GM21423 (cell line): ENCODE results near the gene SIPA1L3.
"Not testable (repeated sequence)": the region's sequence is repeated elsewhere in the genome, so short reads cannot be mapped to it uniquely, and the experiment has no call there.

Experiments
- ATAC-seq: cut with Tn5 transposase; IDR thresholded peaks from one replicate; pipeline ENCODE4 v1.9.1; 2021; ENCODE audit warnings: mild to moderate bottlenecking, moderate library complexity; ENCODE audit not compliant: unreplicated experiment

Gene SIPA1L3, protein sequence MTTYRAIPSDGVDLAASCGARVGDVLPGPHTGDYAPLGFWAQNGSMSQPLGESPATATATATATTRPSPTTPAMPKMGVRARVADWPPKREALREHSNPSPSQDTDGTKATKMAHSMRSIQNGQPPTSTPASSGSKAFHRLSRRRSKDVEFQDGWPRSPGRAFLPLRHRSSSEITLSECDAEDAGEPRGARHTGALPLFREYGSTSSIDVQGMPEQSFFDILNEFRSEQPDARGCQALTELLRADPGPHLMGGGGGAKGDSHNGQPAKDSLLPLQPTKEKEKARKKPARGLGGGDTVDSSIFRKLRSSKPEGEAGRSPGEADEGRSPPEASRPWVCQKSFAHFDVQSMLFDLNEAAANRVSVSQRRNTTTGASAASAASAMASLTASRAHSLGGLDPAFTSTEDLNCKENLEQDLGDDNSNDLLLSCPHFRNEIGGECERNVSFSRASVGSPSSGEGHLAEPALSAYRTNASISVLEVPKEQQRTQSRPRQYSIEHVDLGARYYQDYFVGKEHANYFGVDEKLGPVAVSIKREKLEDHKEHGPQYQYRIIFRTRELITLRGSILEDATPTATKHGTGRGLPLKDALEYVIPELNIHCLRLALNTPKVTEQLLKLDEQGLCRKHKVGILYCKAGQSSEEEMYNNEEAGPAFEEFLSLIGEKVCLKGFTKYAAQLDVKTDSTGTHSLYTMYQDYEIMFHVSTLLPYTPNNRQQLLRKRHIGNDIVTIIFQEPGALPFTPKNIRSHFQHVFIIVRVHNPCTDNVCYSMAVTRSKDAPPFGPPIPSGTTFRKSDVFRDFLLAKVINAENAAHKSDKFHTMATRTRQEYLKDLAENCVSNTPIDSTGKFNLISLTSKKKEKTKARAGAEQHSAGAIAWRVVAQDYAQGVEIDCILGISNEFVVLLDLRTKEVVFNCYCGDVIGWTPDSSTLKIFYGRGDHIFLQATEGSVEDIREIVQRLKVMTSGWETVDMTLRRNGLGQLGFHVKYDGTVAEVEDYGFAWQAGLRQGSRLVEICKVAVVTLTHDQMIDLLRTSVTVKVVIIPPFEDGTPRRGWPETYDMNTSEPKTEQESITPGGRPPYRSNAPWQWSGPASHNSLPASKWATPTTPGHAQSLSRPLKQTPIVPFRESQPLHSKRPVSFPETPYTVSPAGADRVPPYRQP (N-terminal part only)

DNA sequence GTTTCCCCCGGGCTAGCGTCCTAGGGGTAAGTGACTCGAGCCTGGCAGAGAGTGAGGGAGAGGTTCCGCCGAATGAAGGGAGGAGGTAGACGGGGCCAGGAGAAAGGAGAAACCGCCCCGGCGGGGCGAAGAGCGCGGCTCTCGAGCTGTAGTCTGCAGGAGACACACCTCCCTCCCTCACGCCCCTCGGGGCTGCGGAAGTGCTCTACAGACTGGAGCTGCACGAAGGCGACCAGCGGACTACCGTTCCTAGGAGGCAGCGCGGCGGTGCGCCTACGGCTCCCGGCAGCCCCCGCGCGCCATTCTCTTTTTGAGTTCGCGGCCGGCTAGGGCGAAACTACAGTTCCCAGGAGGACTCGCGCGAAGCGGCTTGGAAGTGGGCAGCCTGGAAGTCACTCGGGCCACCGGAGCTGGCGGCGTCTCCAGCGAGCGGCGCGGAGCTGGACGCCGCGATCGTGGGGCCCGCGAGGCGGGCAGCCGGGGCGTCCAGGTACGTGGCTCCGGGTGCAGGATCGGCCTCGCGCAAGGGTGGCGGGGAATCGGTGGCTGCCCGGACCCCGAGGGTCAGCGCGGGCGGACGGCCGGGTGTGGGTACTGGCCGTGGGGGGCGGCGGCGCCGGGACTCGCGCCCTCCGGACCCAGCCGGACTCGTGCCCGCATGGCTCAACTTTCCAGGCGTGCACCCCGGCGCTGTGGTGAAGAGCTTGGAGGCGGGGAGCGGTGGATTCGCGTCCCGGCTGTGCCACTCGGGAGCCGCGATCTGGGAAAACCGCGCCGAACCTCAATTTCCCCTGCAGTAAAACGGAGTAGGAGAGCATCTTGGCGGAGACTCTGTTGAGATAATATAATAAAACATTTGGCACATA lies at the start of gene SIPA1L3:
Gene SIPA1L3, plus strand, starts transcription at position 340 of the 866 bp plus-strand sequence. CDS start 174,358 bp downstream, outside the sequence.
- ATAC-seq = peak; percentile 87

DNA sequence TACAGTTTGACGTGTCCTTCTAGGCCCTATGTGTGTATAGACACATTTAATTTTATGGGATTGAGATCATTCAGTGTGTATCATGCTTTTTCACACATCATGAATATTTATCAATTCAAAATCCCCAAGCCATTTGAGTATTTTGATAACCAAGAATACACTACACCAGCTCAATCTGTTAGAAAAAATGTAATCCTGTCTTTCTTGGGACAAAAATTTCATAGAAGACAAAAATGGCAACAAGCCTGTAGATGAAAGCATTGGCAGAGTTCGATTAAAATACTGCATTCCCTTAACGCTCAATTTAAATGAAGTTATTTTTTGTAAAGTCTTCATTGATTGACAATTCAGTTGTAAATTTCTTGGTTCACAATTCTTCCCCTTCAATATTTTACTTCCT lies 42.5 kb upstream of the SIPA1L3 start:
- no peak for ATAC-seq

DNA sequence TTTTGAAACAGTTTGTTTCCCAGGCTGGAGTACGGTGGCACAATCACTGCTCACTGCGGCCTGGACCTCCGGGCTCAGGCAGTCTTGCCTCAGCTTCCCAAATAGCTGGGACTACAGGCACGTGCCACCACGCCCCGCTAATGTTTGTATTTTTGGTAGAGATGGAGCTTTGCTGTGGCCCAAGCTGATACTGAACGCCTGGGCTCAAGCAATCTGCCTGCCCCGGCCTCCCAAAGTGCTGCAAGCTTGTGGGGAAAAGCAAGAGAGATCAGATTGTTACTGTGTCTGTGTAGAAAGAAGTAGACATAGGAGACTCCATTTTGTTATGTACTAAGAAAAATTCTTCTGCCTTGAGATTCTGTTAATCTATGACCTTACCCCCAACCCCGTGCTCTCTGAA lies 41.1 kb upstream of the SIPA1L3 start:
- ATAC-seq = not testable (repeated sequence)

DNA sequence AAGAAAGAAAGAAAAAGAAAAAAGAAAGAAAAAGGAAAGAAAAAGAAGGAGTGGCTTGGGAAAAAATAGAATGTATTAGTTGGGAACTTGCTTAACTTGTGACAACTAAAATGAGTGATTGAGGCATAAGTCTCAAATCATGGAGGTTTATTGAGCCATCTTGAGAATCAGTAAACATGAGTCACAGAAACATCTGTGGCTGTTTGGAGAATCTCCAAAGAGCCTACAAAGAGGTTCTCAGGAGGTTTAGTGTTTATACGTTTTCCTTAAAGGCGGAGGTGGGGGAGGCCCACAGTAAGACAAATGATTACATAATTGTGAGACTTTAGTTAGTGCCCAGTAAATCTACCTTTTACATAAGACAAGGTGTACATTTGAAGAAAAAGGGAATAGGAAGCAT lies 39.2 kb upstream of the SIPA1L3 start:
- ATAC-seq = no peak

DNA sequence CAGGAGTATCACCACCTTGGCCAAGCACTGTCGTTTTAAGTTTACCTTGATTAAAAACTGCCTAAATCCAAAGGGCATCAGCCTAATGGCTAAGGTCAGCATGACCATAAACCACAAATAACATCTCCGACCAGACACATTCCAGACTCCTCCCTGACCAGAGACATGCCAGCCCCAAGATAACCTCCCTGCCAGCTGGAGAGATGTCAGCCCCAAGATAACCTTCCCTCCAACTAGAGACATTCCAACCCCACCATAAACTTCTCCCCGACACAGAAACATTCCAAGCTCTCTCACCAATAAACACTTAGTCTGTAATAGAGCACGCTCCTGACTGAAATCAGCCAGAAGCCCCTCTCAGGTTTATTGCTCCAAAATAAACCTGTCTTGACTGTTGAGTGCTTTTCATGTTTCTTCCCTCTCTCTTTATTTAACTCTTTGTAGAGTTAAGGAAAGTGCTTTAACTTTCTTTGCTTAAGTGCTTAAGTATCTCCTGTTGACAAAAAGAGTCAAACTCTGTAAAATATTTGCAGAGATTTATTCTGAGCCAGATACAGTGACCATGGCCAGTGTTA lies 37.2 kb upstream of the SIPA1L3 start:
- no peak for ATAC-seq

DNA sequence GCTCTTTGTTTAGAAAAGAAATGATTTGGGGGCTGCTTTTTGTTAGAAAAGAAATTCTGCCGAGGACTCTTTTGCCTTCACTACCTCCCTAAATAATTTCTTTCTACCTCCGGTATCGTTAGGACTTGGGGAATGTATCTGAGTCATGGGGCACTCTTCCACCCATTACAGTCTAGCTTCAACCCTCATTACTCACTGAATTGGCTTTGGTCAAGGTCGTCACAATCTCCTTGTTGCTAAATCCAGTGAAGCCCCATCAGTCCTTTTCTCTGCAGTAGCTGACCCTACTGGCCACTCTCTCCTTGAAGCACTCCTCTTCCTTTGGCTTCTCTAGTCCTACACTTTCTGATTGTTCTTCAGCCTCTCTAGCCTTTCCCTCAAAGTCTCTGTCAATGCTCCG lies 34.6 kb upstream of the SIPA1L3 start:
- no peak for ATAC-seq

DNA sequence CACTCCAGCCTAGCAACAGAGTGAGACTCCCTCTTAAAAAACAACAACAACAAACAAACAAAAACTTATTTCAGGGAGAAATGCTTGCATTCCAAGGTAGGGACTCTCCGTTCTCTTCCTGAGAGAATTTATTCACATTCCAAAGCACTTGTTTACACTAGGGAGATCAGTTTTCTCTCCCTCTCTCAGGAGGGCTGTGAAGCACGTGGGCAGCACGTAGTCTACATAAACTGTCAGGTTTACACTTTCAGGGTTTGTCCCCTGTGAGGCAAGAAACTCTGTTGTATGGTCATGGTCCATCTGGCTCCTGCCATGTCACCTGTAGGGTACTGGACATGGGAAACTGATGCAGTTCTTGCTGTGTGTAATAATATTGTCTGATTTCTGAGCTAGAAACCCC lies 32.2 kb upstream of the SIPA1L3 start:
- no peak for ATAC-seq

DNA sequence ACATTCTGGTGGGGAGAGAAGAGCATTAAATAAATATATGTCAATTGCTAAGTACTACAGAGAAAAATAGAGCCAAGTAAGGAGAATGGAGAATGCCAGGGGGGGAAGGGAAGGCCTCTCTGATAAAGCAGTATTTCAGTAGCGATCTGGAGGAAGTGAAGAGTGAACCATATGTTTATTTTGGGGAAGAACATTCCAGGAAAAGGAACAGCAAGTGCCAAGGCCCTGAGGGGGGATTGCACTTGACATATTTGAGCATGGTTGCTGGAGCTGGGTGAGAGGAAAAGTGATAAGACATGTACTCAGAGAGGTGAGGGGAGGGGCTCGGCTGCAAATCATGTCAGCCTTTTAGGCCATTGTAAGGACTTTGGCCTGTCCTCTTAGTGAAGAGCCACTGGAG lies 31.0 kb upstream of the SIPA1L3 start:
- no peak for ATAC-seq

DNA sequence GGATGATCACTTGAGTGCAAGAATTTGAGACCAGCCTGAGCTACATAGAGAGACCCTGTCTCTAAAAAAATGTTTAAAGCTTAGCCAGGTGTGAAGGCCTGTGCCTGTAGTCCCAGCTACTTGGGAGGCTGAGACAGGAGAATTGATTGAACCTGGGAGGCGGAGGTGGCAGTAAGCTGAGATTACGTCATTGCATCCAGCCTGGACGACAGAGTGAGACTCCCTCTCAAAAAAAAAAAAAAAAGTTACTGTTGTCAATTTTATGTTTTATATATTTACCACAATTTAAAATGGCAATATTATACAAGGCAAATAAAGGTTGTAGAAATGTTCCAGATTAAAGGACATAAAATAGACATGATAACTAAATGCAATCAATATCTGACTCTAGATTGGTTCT lies 29.9 kb upstream of the SIPA1L3 start:
- ATAC-seq = no peak

DNA sequence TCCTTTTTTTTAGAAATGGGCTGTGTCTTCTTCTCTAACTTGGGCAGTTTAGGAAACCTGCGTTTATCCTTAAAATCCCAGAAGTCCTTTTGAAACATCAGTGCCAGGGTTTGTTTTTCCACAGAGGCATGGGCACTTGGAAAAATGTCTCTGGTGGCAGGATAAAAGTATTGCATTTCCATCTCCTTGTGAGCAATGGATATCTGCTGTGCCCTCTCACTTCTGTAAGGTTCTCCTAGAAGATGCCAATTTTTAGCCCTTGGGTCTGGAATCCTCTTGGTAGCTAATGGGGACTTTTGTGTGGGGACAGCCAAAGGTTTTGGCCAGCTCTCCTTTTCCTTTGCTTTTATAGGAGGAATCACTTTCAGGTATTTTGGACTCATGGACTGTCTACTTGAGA lies 21.6 kb upstream of the SIPA1L3 start:
- ATAC-seq = no peak

DNA sequence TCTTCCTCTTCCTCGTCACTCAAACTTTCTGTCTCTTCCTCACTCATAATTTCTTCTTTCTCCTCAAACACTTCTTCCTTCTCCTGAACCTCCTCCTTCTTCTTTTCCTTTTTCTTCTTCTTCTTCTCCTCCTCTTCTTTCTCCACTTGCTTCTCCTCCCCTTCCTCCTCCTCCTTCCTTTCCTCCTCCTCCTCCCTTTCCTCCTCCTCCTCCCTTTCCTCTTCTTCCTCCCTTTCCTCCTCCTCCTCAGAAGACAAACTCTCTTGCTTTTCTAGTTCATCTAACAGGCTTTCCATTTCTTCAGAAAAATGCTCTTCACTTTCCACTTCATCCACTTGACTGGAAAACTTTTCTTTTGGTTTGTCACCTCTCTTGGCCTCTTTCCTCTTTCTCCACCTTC lies 20.4 kb upstream of the SIPA1L3 start:
- no peak for ATAC-seq

DNA sequence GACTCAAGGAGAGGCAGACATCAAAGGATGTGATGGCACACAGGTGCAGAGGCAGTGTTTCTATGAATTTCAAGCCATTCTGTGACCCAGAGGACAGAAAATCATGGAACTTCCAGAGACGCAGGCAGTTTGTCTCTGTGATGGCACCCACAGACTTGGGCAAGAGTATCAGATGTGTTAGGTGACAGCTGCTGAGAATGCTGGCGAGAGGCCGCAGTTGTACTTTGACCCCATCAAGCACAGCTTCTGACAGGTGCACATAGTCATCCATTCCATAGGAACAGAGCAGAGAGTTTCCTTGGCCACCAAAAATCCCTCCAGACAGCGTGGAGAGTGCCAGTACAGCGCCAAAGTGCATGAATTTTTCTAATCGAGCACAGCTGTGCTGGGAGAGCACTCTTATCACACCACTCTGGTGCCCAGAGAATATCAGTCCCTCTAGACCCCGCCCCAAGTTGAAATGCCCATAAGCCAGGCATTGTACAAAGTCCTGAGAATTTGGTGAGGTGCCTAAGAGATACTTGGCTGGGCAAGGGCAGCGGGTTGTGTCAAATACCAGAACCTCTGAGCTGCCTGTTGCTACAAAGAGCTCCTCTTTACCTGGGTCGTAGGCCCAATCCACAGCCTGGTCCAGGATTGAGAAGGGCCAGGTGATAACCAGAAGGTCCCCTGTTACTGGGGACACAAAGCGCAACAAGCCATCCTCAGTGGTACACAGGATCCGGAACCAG lies 13.0 kb upstream of the SIPA1L3 start:
- ATAC-seq = no peak

DNA sequence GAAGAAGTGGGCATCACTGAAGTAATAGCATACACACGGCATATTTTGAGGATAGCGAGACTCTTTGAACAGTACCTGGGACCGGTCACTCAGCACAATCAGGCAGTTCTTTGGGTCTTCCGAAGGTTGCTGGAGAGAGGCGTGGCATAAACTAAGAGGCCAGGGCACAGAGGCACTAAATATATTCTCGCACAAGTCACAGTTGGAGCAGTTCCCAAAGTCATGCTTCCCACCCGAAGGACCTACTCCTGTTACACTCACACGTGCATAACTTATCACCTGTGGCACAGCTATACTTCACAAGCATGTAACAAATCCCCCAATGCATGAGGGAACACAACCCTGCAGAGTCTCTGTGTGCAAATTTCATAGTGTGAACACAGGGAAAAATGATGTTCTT lies 10.8 kb upstream of the SIPA1L3 start:
- ATAC-seq = no peak

DNA sequence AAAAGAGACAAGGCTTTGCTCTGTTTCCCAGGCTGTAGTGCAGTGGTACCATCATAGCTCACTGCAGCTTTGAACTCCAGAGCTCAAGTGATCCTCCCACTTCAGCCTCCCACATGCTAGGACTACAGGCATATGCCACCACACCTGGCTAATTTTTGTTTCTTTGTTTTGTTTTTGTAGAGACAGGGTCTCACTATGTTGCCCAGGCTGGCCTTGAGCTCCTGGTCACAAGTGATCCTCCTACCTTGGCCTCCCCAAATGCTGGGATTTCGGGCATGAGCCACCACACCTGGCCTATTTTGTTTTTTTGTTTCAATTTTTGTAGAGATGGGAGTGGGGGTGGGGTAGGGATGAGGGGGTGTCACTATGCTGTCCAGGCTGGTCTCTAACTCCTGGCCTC lies 7.6 kb upstream of the SIPA1L3 start:
- no peak for ATAC-seq

DNA sequence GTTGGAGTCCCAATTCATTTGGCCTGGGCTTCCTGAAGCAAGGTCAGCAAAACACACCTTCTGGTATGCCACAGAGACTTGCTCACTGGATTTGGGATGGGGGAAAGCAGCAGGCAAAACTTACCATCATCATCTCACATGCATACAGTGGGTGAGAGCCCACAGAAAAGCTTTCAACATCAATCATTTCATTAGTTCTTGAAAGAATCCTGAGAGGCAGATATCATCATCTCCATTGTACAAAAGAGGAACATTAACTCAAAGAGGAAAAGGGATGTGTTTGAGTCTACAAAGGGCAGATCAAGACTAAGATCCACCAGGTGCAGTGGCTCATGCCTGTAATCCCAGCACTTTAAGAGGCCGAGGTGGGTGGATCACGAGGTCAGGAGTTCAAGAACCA lies 7.0 kb upstream of the SIPA1L3 start:
- ATAC-seq = no peak

DNA sequence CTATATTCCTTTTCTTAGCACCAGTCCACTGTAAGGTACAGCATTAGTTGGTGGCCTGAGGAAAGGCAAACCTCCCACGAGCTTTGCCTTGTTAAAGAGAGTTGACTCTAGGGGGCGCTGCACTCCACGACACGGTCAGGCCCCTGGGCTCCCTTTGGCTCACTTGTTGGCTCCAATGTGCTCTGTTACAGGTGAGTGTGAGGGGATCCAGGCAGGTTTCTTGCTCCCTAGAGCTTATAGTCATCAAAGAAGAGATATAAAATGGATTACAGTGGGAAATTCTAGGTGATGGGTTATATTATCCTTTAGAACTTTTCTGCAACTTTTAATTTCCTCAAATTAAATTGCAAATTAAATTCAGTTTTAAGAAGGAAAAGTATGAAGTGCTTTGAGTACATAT lies 4.3 kb upstream of the SIPA1L3 start:
- ATAC-seq = no peak

DNA sequence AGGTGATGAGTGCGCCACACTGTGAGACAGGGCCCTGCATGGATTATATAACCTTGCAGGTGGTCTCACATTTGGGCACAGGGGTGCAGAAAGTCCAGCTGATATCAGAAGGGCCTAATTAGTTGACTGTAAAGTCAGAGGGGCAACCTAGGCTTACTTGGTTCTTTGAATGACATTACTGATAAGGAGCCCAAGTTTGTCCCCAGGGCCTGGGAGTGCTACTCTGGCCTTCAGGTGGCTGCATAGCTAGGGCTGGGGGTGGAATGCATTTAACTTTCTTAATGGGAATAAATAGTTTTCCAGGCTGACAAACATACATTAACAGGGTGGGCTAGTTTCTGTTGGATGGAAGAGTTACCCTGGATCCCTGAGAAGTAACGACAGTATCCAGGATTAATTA lies 3.9 kb upstream of the SIPA1L3 start:
- ATAC-seq = no peak

DNA sequence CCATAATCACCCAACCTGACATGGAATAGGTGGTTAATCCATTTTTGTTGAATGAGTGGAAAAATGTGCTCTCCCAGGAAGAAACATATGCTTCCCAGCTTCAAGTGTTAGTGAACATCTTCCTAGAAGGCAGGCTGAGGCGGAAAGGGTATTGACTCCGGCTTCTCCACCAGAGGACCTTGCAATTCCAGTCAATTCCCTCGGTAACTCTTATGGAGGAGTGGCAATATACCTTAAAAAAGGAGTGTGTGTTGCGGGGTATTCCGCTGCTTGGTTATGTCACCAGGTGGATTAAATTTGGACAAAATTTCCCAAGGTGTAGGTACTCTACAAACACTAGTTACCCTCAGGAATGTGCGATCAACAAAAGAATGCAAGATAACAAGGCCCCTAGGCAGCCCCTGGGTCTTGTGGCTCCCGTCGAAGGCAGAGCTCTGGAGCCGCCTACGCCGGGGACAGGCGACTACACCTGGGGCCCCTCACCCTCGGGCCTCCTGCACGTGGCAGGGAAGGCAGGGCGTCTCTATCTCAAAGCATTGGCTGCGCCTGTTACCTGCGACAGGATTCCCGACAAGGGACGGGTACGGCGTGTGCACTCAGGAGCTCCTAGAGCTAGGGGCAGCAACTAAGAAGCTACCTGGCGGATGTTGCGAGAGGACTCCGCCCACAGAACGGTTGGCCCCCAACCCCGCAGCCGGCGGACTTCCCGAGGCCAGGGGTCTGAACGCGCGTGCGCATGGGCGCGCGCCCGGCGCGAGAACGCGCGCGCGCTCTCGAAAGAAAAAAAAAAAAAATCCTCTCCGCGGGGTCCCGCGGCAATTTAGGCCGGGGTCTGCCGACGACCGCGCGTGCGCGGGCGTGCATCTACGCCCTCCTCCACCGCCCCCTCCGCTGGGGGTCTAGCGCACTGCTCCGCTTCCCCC lies 801 bp upstream of the SIPA1L3 start, which contains the start of gene WDR87:
Gene WDR87, minus strand, starts transcription at position 649 of the 923 bp plus-strand sequence. CDS start 8,355 bp downstream, outside the sequence.
- peak; percentile 11 for ATAC-seq
